H1 (cell line): ENCODE results near the gene BCL11A. TPM values are rescaled to one million over a fixed set of nuclear protein-coding genes. Genes with fewer than 3 reads are reported as not detected.

Experiments used
- ASH2L ChIP-seq: fragments of 200-600, 300-600 bp; sonication (generic); IDR thresholded peaks from one replicate; pipeline ENCODE4 v1.7.1; 2017; ENCODE audit warnings: low read length
- CHD7 ChIP-seq: fragments of 300-600 bp; sonication (generic); IDR thresholded peaks from 2 replicates; pipeline ENCODE4 v1.7.1; 2012; ENCODE audit warnings: low read length, moderate library complexity, mild to moderate bottlenecking, inconsistent platforms; ENCODE audit not compliant: insufficient replicate concordance
- polyA plus RNA-seq, 7 experiments: library from polyadenylated mRNA; depleted of rRNA in 3 of 7; stranded (reverse) in 5 of 7; unstranded in 2 of 7; fragments of >200 nt in 5 of 7; fragments of 200-250 nt in 2 of 7; gene quantifications; 1 replicate in 5 of 7; 2 replicates in 1 of 7; 4 replicates in 1 of 7; pipeline versions ENCODE4 v1.2.1 to v1.2.3, GENCODE V29; 2011 to 2013; ENCODE audit warnings: missing spikeins in 2 of 7, mixed read lengths in 2 of 7
- total RNA-seq: library from RNA; stranded (reverse); fragmentation: NEBNext Ultra II Directional; extraction: Animal tissue kit (Norgen Biotek cat#: 25700); gene quantifications from 2 replicates; pipeline ENCODE4 v1.2.1, GENCODE V29; 2021

BCL11A gene
- total and polyA plus RNA-seq, 2 of the 8 experiments (the other 6 are each of a cell fraction or from before 2014, with no cell fraction given), result 11.9 to 59.3 TPM

- no peak for TF ChIP-seq CHD7
- no peak for TF ChIP-seq ASH2L
- TF ChIP-seq, all 59 proteins: peak for 0
Observed at GRCh38 chr2:60412027-60412426, 141.4 kb downstream of the BCL11A start (continued).
